Adrenal gland (tissue), 12 donors: ENCODE measurements around the gene EFR3B. TPM values are rescaled to one million over a fixed set of nuclear protein-coding genes. Genes with fewer than 3 reads are reported as not detected.
A peak's percentile ranks its signal among the peaks of the same experiment; 100 is the strongest.

Experiments
- DNase-seq, 7 donors: peaks; one replicate each; pipeline ENCODE4 v3.0.0-alpha.2; 2019 to 2020
- H3K27ac ChIP-seq, 5 donors: fragments of 200-600 bp; sonication (generic) in 4 of 5; 1 replicate in 3 of 5; 2 replicates in 2 of 5; pipeline versions ENCODE4 v1.5.1 to v1.8.0; 2016 to 2020; ENCODE audit warnings: mild to moderate bottlenecking in 1 of 5
- H3K27me3 ChIP-seq: fragments of 200-600 bp; 2 replicates; pipeline ENCODE4 v1.8.0; 2021
- H3K36me3 ChIP-seq, 2 donors: fragments of 200-600 bp; replicated peaks in 1 of 2; 1 replicate in 1 of 2; 2 replicates in 1 of 2; pipeline versions ENCODE4 v1.5.1 to v1.8.0; 2018 to 2022
- H3K4me1 ChIP-seq, 2 donors: fragments of 200-600 bp; replicated peaks in 1 of 2; 1 replicate in 1 of 2; 2 replicates in 1 of 2; pipeline versions ENCODE4 v1.5.1 to v1.8.0; 2018 to 2021
- H3K4me3 ChIP-seq, 4 donors: fragments of 200-600 bp; sonication (generic) in 3 of 4; one replicate each; pipeline ENCODE4 v1.5.1; 2016 to 2018
- H3K9me3 ChIP-seq, 3 donors: fragments of 200-600 bp; sonication (generic) in 1 of 3; replicated peaks in 1 of 3; 1 replicate in 2 of 3; 2 replicates in 1 of 3; pipeline versions ENCODE4 v1.5.1 to v1.8.0; 2016 to 2021
- POLR2A ChIP-seq, 2 donors: fragments of 450-650 bp; IDR thresholded peaks; one replicate each; pipeline ENCODE4 v1.6.1; 2017; ENCODE audit warnings: antibody characterized with exemption in 2 of 2, mild to moderate bottlenecking in 2 of 2, moderate library complexity in 1 of 2
- WGBS, 4 donors: extraction: QIAGEN DNeasy Blood & Tissue Kit in 2 of 4; methylation state at CpG; one replicate each; pipeline versions ENCODE4 v1.1.5 to v1.1.7; 2013 to 2017; 5-methylcytosine and 5-hydroxymethylcytosine counted together
- intact Hi-C, 2 donors: fragments of 100-400 bp; cut with DNase I; formaldehyde crosslinking; loops; one replicate each; pipeline versions ENCODE4 v1.14.1 to v1.15.0; 2022 to 2023
- polyA plus RNA-seq, 3 donors: library from polyadenylated mRNA; stranded (reverse); fragments of 200-250 nt in 2 of 3; fragments of 350-450 nt in 1 of 3; fragmentation: Illumina TruSeq in 1 of 3; extraction: RNeasy Lipid Tissue Mini Kit (QIAGEN cat#74804) in 1 of 3; gene quantifications; one replicate each; pipeline ENCODE4 v1.2.3, GENCODE V29; 2013 to 2014
- total RNA-seq, 9 donors: library from RNA; depleted of rRNA in 4 of 9; stranded (reverse); fragments of >200 nt in 4 of 9; fragments of 120-200 nt in 1 of 9; fragmentation: NEBNext Ultra II Directional in 1 of 9; extraction: Animal tissue kit (Norgen Biotek cat#: 25700) in 1 of 9; gene quantifications; one replicate each; pipeline versions ENCODE4 v1.1.0 to v1.2.4, GENCODE V29; 2013 to 2023
- TF ChIP-seq, protein P1 (sequence below), 6 experiments: fragments of 450-650 bp in 4 of 6; fragments of 200-600 bp in 2 of 6; sonication (generic) in 1 of 6; IDR thresholded peaks; 1 replicate in 5 of 6; 2 replicates in 1 of 6; pipeline versions ENCODE4 v1.5.1 to v1.8.0; 2016 to 2021; ENCODE audit warnings: antibody characterized with exemption in 6 of 6, mild to moderate bottlenecking in 2 of 6, moderate library complexity in 1 of 6
- donor health status: healthy with polysubstance abuse.
- donor health status: Bipolar disorder and iron deficiency.
- donor health status: DM: yes; HTN: yes; CAD: no.
- donor health status: DM: no; HTN: no; CAD: no.
- donor health status: DM: no; HTN: no; CAD: no.
- donor health status: DM: yes; HTN: yes; CAD: no.

The EFR3B gene
- total and polyA plus RNA-seq, 12 donors, result 0.84 to 18.5 (median 2.4) TPM

DNA sequence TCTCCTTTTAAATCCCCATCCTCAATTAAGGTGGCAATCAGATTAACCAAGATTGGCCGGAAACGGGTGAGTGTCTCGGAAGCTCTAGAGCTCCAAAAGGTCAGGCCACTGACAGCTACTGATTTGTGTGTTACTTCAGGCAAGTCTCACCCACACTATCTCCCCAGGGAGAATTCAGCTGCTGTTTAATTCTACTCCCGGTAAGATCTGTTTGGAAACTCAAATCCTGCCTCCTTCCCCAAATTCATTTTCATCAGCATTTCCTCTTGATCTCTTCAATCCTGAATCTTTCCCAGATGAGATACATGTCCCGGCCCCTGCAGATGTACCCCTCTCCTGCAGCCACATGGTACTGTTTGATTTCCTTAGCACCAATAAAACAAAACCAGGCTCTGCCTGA lies 34.9 kb downstream of the EFR3B start:
- no peak overlapping the region for H3K27ac ChIP-seq
- H3K4me1 ChIP-seq, result peaks cover 0 to 21% of the 10 kb centered on the region in 2 donors
- H3K4me3 ChIP-seq, result no peak overlapping the region
- intact Hi-C loops, result no loop called here
- no peak for DNase-seq
- no peaks in the 10 kb centered on the region for H3K36me3 ChIP-seq
- no peaks in the 10 kb centered on the region for H3K9me3 ChIP-seq
- 49 to 61% (median 54%) methylated on average over 5 of the region's 5 CpGs for WGBS, 4 donors
- no peak for TF ChIP-seq POLR2A (IDR thresholded peaks at IDR 0.05)
- TF ChIP-seq, protein P1, sequence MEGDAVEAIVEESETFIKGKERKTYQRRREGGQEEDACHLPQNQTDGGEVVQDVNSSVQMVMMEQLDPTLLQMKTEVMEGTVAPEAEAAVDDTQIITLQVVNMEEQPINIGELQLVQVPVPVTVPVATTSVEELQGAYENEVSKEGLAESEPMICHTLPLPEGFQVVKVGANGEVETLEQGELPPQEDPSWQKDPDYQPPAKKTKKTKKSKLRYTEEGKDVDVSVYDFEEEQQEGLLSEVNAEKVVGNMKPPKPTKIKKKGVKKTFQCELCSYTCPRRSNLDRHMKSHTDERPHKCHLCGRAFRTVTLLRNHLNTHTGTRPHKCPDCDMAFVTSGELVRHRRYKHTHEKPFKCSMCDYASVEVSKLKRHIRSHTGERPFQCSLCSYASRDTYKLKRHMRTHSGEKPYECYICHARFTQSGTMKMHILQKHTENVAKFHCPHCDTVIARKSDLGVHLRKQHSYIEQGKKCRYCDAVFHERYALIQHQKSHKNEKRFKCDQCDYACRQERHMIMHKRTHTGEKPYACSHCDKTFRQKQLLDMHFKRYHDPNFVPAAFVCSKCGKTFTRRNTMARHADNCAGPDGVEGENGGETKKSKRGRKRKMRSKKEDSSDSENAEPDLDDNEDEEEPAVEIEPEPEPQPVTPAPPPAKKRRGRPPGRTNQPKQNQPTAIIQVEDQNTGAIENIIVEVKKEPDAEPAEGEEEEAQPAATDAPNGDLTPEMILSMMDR (IDR thresholded peaks at IDR 0.05), result no peak
- H3K27me3 ChIP-seq, result no peaks in the 10 kb centered on the region

DNA sequence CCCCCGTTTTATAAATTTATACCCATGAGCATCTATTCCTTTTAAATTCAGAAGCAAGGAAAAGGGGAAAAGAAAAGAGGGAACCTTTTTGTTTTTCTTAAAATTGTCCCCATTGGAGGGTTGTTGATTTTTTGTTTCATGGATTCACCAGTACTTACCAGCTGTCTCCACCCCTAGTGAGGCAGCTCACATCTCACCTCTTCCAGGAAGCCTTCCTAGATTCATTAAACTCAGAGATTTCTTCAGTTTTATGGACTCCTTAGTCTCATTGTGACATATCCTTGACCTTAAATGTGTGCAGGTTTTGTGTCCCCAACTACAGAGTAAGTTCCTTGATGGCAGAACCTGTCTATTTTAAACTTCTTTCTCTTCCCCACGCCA lies 35.9 kb downstream of the EFR3B start:
- H3K4me3 ChIP-seq, result no peak overlapping the region
- no peaks in the 10 kb centered on the region for H3K27me3 ChIP-seq
- H3K4me1 ChIP-seq, result peaks cover 0 to 21% of the 10 kb centered on the region in 2 donors
- no peaks in the 10 kb centered on the region for H3K36me3 ChIP-seq
- H3K27ac ChIP-seq, result no peak overlapping the region
- intact Hi-C loops, result no loop called here
- WGBS, 4 donors, result 82 to 95% (median 85%) methylated on average over 2 of the region's 2 CpGs
- no peak for DNase-seq
- TF ChIP-seq, protein P1 (IDR thresholded peaks at IDR 0.05), result no peak
- TF ChIP-seq POLR2A (IDR thresholded peaks at IDR 0.05), result no peak
- no peaks in the 10 kb centered on the region for H3K9me3 ChIP-seq

DNA sequence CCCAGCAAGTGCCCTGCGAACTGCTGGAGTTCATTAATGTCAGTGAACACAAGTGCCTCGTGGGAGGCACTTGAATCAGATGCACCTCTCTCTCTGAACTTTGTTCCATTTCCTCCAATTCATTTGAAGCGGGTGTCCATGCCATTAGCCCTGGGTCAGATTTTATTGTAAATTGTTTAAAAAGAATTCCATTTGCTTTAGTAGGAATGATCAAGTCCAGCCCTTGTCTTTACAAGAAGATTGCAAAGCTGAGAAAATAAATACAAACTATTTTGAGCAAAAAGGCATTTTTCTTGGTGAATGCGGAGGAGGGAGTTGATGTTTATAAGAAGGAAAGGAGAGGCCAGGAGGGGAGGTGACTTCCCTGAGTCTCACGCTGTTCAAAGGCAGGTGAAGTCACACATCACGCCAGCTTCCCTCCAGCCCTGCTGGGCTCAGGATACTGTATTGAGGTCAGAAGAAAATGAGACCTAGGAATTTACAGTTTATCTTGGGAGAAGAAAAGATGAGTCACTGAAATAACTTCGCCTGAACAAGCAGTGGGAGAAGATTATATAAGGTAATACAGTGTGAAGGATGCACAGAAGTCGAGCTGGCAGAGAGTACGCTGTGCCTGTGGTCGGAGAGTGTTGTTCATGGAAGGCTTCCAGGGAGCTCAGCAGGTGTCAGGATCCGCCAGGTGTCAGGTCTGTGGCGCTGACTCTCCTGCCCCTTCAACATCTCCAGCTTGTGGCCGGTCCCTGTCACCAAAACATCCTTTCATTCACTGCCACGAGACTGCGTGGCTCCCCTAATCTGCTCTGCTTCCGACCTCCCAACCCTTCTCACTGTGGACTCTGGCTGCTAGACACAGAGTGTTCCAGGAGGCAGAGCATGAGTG lies 36.5 kb downstream of the EFR3B start:
- intact Hi-C loops, result no loop called here
- TF ChIP-seq, protein P1 (IDR thresholded peaks at IDR 0.05), result no peak
- TF ChIP-seq POLR2A (IDR thresholded peaks at IDR 0.05), result no peak
- no peak overlapping the region for H3K27ac ChIP-seq
- peaks cover 0 to 21% of the 10 kb centered on the region in 2 donors for H3K4me1 ChIP-seq
- peak in 3 of 7 donors; percentile 35 to 45 (median 36) for DNase-seq
- H3K36me3 ChIP-seq, result no peaks in the 10 kb centered on the region
- 37 to 53% (median 42%) methylated on average over 14 to 16 of the region's 16 CpGs for WGBS, 4 donors
- H3K4me3 ChIP-seq, result no peak overlapping the region
- H3K27me3 ChIP-seq, result no peaks in the 10 kb centered on the region
- no peaks in the 10 kb centered on the region for H3K9me3 ChIP-seq

DNA sequence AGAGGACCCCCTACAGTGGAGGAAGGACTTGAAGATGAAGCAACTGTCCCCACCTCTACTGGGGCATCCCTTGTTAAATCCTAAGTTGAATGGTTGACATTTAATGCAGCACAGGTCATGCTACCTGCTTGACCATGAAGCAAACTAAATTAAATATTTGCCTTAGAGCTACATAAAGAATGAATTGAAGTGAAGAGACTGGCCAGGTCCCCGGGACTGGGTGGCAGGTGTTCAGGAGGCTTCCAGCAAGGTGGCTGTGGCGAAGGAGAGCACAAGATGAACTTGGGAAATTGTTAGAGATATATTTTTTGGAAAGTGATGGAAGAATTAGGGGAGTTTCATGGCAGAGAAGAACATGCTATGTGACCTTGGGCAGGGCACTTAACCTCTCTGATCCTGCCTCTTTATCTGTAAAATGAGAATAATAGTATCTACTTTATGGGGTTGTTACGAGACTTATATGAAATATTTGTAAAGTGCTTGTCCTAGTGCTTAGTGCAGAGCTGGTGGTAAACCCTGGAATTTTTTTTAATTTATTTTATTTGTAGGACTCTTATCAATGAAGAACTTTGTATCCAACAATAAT lies 37.3 kb downstream of the EFR3B start:
- Histone ChIP-seq H3K9me3 (no peaks in the 10 kb centered on the region), H3K36me3 (no peaks in the 10 kb centered on the region), H3K27me3 (no peaks in the 10 kb centered on the region), H3K4me3 (no peak overlapping the region), H3K4me1 (peaks cover 0 to 21% of the 10 kb centered on the region in 2 donors), H3K27ac (no peak overlapping the region)
- WGBS, 4 donors, result 88 to 98% (median 93%) methylated on average over 3 of the region's 3 CpGs
- TF ChIP-seq, protein P1 (IDR thresholded peaks at IDR 0.05), result no peak
- TF ChIP-seq POLR2A (IDR thresholded peaks at IDR 0.05), result no peak
- no peak for DNase-seq
- intact Hi-C loops, result no loop called here
